HepG2 (cell line): ENCODE results near the gene BCL2L11. TPM values are rescaled to one million over a fixed set of nuclear protein-coding genes. Genes with fewer than 3 reads are reported as not detected.
A peak's percentile ranks its signal among the peaks of the same experiment; 100 is the strongest.

Experiments
- FOXM1 ChIP-seq: sonication (generic); formaldehyde crosslinking; IDR thresholded peaks from 2 replicates; pipeline ENCODE4 v1.5.0; 2020; ENCODE audit warnings: missing genetic modification reagents
- FOXP1 ChIP-seq, 2 experiments: fragments of 450-650 bp in 1 of 2; IDR thresholded peaks; 2 replicates each; pipeline ENCODE4 v1.6.1; 2017 to 2018; ENCODE audit warnings: antibody characterized with exemption in 1 of 2
- GTF2F1 ChIP-seq: fragments of 150-350 bp; IDR thresholded peaks from 2 replicates; pipeline ENCODE4 v1.6.1; 2014; ENCODE audit warnings: low read length
- HDAC1 ChIP-seq: sonication (generic); formaldehyde crosslinking; IDR thresholded peaks from 2 replicates; pipeline ENCODE4 v1.5.1; 2020; ENCODE audit warnings: mild to moderate bottlenecking, missing genetic modification reagents
- HES4 ChIP-seq: sonication (generic); formaldehyde crosslinking; IDR thresholded peaks from 2 replicates; pipeline ENCODE4 v1.9.0; 2021; ENCODE audit warnings: mild to moderate bottlenecking, missing genetic modification reagents, borderline replicate concordance
- MIER2 ChIP-seq: IDR thresholded peaks from 2 replicates; pipeline ENCODE4 v1.6.1; 2016; ENCODE audit warnings: missing biosample characterization, missing genetic modification reagents
- MYC ChIP-seq: sonication (generic); formaldehyde crosslinking; IDR thresholded peaks from 2 replicates; pipeline ENCODE4 v1.9.0; 2021; ENCODE audit warnings: missing genetic modification reagents, borderline replicate concordance
- PAXIP1 ChIP-seq: sonication (generic); formaldehyde crosslinking; conservative IDR thresholded peaks from 2 replicates; pipeline ENCODE4 v1.4.0; 2020; ENCODE audit warnings: mild to moderate bottlenecking, missing genetic modification reagents, moderate library complexity
- RXRB ChIP-seq: IDR thresholded peaks from 2 replicates; pipeline ENCODE4 v1.6.1; 2016; ENCODE audit warnings: borderline replicate concordance, missing genetic modification reagents, missing compliant biosample characterization
- SATB2 ChIP-seq: sonication (generic); formaldehyde crosslinking; IDR thresholded peaks from 2 replicates; pipeline ENCODE4 v1.5.0; 2020; ENCODE audit warnings: missing genetic modification reagents
- TAF15 ChIP-seq: fragments of 200-400 bp; formaldehyde crosslinking; IDR thresholded peaks from one replicate; pipeline ENCODE4 v1.6.1; 2018; ENCODE audit warnings: mild to moderate bottlenecking, low read depth, low read length; ENCODE audit not compliant: poor library complexity, severe bottlenecking
- YY1 ChIP-seq: IDR thresholded peaks from 2 replicates; pipeline ENCODE4 v1.6.1; 2011; ENCODE audit warnings: low read length, low read depth, moderate library complexity, mild to moderate bottlenecking; ENCODE audit not compliant: insufficient read depth, insufficient replicate concordance
- ZC3H13 ChIP-seq: sonication (generic); formaldehyde crosslinking; IDR thresholded peaks from 2 replicates; pipeline ENCODE4 v1.8.1; 2023; ENCODE audit warnings: mild to moderate bottlenecking, missing genetic modification reagents, moderate library complexity
- polyA plus RNA-seq, 8 experiments: library from polyadenylated mRNA; depleted of rRNA in 3 of 8; stranded (reverse) in 7 of 8; unstranded in 1 of 8; fragments of >200 nt; fragmentation: Illumina TruSeq in 4 of 8; extraction: Trizol in 4 of 8; gene quantifications; 2 replicates each; pipeline versions ENCODE4 v1.2.1 to v1.2.3, GENCODE V29; 2011 to 2016; ENCODE audit warnings: low read depth in 4 of 8, missing spikeins in 1 of 8, mixed read lengths in 1 of 8; ENCODE audit not compliant: insufficient read depth in 1 of 8
- total RNA-seq, 5 experiments: library from RNA; depleted of rRNA; stranded (reverse); fragments of >200 nt; fragmentation: Illumina TruSeq; extraction: Trizol; gene quantifications; 2 replicates each; pipeline ENCODE4 v1.2.3, GENCODE V29; 2016; ENCODE audit warnings: low read depth in 1 of 5
- TF ChIP-seq, protein P1 (sequence below): sonication (generic); formaldehyde crosslinking; conservative IDR thresholded peaks from 2 replicates; pipeline ENCODE4 v1.4.0; 2020; ENCODE audit warnings: missing genetic modification reagents
- TF ChIP-seq, protein P2 (sequence below): sonication (generic); formaldehyde crosslinking; IDR thresholded peaks from 2 replicates; pipeline ENCODE4 v1.8.0; 2022; ENCODE audit warnings: low read depth, missing genetic modification reagents
- TF ChIP-seq, protein P3 (sequence below): IDR thresholded peaks from 2 replicates; pipeline ENCODE4 v1.6.1; 2016
- TF ChIP-seq, protein P4 (sequence below): sonication (generic); formaldehyde crosslinking; IDR thresholded peaks from 2 replicates; pipeline ENCODE4 v1.4.0; 2020; ENCODE audit warnings: missing genetic modification reagents, borderline replicate concordance
- TF ChIP-seq, protein P5 (sequence below): sonication (generic); formaldehyde crosslinking; IDR thresholded peaks from 2 replicates; pipeline ENCODE4 v1.5.0; 2020; ENCODE audit warnings: missing genetic modification reagents

BCL2L11 gene
- total and polyA plus RNA-seq, 2 of the 13 experiments (the other 11 are each of a cell fraction or from before 2014, with no cell fraction given) = 6.1 to 9.7 TPM

GRCh38 chr2:111116843-111117597 is 3.7 kb upstream of the BCL2L11 start (continued):
- TF ChIP-seq RXRB (CRISPR knock-in tag) (peak; percentile 54; the same call in 1 of the 2 replicates), MYC (CRISPR knock-in tag) (no peak), MIER2 (CRISPR knock-in tag) (0 out of 2 replicates have a peak, but pooled peaks have one; percentile 62), HES4 (CRISPR knock-in tag) (no peak), FOXP1 (IDR thresholded peaks at IDR 0.05) (no peak), FOXP1 (CRISPR knock-in tag; IDR thresholded peaks at IDR 0.05) (no peak), SATB2 (CRISPR knock-in tag) (no peak), YY1 (peak; percentile 51), PAXIP1 (CRISPR knock-in tag) (no peak), HDAC1 (CRISPR knock-in tag) (no peak), TAF15 (no peak), GTF2F1 (no peak), ZC3H13 (no peak; the same call in 1 of the 2 replicates), FOXM1 (CRISPR knock-in tag) (no peak)
- TF ChIP-seq, protein P1, sequence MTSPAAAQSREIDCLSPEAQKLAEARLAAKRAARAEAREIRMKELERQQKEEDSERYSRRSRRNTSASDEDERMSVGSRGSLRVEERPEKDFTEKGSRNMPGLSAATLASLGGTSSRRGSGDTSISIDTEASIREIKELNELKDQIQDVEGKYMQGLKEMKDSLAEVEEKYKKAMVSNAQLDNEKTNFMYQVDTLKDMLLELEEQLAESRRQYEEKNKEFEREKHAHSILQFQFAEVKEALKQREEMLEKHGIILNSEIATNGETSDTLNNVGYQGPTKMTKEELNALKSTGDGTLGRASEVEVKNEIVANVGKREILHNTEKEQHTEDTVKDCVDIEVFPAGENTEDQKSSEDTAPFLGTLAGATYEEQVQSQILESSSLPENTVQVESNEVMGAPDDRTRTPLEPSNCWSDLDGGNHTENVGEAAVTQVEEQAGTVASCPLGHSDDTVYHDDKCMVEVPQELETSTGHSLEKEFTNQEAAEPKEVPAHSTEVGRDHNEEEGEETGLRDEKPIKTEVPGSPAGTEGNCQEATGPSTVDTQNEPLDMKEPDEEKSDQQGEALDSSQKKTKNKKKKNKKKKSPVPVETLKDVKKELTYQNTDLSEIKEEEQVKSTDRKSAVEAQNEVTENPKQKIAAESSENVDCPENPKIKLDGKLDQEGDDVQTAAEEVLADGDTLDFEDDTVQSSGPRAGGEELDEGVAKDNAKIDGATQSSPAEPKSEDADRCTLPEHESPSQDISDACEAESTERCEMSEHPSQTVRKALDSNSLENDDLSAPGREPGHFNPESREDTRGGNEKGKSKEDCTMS = no peak; the same call in 1 of the 2 replicates
- TF ChIP-seq, protein P2, sequence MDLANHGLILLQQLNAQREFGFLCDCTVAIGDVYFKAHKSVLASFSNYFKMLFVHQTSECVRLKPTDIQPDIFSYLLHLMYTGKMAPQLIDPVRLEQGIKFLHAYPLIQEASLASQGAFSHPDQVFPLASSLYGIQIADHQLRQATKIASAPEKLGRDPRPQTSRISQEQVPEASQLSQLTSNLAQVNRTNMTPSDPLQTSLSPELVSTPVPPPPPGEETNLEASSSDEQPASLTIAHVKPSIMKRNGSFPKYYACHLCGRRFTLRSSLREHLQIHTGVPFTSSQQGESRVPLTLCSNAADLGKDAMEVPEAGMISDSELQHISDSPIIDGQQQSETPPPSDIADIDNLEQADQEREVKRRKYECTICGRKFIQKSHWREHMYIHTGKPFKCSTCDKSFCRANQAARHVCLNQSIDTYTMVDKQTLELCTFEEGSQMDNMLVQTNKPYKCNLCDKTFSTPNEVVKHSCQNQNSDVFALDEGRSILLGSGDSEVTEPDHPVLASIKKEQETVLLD (CRISPR knock-in tag) = no peak
- TF ChIP-seq, protein P3, sequence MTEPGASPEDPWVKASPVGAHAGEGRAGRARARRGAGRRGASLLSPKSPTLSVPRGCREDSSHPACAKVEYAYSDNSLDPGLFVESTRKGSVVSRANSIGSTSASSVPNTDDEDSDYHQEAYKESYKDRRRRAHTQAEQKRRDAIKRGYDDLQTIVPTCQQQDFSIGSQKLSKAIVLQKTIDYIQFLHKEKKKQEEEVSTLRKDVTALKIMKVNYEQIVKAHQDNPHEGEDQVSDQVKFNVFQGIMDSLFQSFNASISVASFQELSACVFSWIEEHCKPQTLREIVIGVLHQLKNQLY = 0 out of 2 replicates have a peak, but pooled peaks have one; percentile 19
- TF ChIP-seq, protein P4, sequence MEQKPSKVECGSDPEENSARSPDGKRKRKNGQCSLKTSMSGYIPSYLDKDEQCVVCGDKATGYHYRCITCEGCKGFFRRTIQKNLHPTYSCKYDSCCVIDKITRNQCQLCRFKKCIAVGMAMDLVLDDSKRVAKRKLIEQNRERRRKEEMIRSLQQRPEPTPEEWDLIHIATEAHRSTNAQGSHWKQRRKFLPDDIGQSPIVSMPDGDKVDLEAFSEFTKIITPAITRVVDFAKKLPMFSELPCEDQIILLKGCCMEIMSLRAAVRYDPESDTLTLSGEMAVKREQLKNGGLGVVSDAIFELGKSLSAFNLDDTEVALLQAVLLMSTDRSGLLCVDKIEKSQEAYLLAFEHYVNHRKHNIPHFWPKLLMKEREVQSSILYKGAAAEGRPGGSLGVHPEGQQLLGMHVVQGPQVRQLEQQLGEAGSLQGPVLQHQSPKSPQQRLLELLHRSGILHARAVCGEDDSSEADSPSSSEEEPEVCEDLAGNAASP (CRISPR knock-in tag) = peak; percentile 51; the same call in 1 of the 2 replicates
- TF ChIP-seq, protein P5, sequence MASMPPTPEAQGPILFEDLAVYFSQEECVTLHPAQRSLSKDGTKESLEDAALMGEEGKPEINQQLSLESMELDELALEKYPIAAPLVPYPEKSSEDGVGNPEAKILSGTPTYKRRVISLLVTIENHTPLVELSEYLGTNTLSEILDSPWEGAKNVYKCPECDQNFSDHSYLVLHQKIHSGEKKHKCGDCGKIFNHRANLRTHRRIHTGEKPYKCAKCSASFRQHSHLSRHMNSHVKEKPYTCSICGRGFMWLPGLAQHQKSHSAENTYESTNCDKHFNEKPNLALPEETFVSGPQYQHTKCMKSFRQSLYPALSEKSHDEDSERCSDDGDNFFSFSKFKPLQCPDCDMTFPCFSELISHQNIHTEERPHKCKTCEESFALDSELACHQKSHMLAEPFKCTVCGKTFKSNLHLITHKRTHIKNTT (CRISPR knock-in tag) = no peak
